Epidermal melanocyte (primary cell): ENCODE data around the gene HM13.
"Not testable (repeated sequence)": the region's sequence is repeated elsewhere in the genome, so short reads cannot be mapped to it uniquely, and the experiment has no call there.

ENCODE experiments used
- DNase-seq: peaks from one replicate; pipeline ENCODE4 v3.0.0; 2011; ENCODE audit warnings: low spot score; ENCODE audit not compliant: insufficient read length

Gene HM13

GRCh38 chr20:31514154-31515071 lies at the start of gene HM13:
Gene HM13 (plus strand): TSS chr20:31514442. CDS start chr20:31514552, 110 bp downstream.
- peak; percentile 85 for DNase-seq

- DNase-seq, result not testable (repeated sequence)
Observed at GRCh38 chr20:31470946-31471345, 43.3 kb upstream of the HM13 start.

- no peak for DNase-seq
Observed at GRCh38 chr20:31472395-31473330, 41.6 kb upstream of the HM13 start.

GRCh38 chr20:31473331-31474096 lies 40.7 kb upstream of the HM13 start:
- no peak for DNase-seq

- no peak for DNase-seq
Observed at GRCh38 chr20:31474097-31474436, 40.2 kb upstream of the HM13 start.

DNA sequence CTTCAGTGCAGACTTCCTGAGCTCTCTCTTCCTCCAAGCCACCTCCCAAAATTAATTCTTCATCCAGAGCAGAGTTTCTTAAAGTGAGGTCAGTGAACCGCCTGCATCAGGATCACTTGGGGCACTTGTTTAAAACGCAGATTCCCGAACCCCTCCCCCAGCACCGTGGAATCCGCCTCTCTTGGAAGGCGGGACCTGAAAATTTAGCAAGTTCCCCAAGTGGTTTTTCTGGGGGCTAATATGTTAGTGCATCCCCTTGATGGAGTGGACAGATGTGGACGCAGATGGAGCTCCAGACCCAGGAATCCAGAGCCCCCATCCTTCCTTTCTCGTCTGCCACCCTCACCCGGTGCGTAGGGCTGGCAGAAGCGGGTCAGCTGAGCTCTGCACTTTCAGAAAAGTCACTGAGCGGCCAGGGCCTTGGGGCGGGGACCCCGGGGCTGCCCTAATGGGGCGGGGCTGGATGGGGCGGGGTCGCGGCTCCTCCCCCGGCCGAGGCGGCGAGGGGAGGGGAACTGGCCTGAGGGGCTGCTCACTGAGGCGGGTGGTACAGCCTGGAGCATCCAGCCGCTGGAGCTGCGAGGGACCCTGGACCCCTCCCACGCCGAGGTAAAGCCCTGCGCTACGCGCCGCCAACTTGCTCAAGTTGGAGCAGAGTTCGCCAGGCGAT lies 39.3 kb upstream of the HM13 start, which contains the start of the genes DEFB124 and REM1:
TSS of gene DEFB124 (minus strand) at position 370 of the 670 bp plus-strand sequence. CDS start 2,114 bp downstream, outside the sequence.
TSS of gene REM1 (plus strand) at position 531 of the 670 bp plus-strand sequence. CDS start 1,158 bp downstream, outside the sequence.
- no peak for DNase-seq

- no peak for DNase-seq
Observed at GRCh38 chr20:31475472-31476293, 38.6 kb upstream of the HM13 start.

DNA sequence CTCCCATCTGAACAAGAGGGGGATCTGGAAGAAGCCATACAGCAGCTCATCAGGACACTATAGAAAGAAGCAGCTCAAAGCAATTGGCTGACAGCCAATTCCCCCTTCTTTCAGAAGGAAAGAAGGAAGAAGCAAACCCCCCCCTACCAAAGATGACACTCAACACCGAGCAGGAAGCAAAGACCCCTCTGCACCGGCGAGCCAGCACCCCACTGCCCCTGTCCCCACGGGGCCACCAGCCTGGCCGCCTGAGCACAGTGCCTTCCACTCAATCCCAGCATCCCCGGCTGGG lies 38.0 kb upstream of the HM13 start:
- no peak for DNase-seq

GRCh38 chr20:31476643-31477215 lies 37.5 kb upstream of the HM13 start:
- DNase-seq, result no peak

- DNase-seq, result no peak
Observed at GRCh38 chr20:31484001-31484400, 30.2 kb upstream of the HM13 start.

DNA sequence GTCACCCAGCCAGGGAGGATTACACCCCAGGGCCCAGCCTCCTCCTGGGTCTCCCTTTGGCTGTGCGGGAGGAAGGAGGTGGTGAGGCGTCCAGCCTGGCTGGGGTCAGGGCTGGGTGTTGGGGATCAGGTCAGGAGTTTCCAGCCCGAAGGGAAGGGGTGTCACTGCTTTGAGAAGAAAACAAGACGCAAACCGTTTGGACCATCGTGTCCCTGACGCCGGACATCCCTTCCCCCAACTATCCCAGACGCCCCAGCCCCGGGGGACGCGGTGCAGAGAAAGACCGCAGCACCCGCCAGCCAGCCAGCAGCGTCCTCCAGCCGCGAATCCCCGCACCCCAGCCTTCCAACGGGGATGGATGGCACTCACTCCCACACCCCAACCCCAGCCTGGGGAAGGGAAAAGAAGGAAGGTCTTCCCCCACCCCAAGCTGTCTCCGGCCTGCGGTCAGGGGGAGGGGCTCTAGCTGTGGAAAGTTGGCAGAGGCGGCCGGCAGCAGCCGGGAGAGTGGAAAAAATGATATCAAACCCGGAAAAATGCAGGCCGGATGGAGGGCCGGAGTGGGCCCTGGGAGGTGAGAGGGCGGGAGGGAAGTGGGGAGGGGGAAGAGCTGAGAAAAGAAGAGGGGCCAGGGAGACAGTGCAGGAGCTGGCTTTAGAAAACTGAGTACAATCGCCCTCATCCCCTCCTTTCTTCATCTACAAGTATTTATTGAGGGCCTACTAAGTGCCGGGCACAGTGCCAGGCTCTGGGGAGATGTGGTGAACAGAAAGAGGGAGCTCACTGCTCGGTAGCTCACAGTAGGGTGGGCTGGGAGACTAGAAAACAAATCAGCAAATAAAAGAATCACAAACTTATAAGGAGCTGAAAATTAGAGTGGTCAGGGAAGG lies 28.5 kb upstream of the HM13 start:
- no peak for DNase-seq

GRCh38 chr20:31488115-31488514 lies 26.1 kb upstream of the HM13 start:
- no peak for DNase-seq

GRCh38 chr20:31489152-31489551 lies 25.1 kb upstream of the HM13 start:
- DNase-seq, result no peak

GRCh38 chr20:31490752-31491151 lies 23.5 kb upstream of the HM13 start:
- DNase-seq, result no peak

GRCh38 chr20:31494131-31494530 lies 20.1 kb upstream of the HM13 start:
- DNase-seq, result no peak

GRCh38 chr20:31496761-31497295 lies 17.4 kb upstream of the HM13 start:
- DNase-seq, result no peak

DNA sequence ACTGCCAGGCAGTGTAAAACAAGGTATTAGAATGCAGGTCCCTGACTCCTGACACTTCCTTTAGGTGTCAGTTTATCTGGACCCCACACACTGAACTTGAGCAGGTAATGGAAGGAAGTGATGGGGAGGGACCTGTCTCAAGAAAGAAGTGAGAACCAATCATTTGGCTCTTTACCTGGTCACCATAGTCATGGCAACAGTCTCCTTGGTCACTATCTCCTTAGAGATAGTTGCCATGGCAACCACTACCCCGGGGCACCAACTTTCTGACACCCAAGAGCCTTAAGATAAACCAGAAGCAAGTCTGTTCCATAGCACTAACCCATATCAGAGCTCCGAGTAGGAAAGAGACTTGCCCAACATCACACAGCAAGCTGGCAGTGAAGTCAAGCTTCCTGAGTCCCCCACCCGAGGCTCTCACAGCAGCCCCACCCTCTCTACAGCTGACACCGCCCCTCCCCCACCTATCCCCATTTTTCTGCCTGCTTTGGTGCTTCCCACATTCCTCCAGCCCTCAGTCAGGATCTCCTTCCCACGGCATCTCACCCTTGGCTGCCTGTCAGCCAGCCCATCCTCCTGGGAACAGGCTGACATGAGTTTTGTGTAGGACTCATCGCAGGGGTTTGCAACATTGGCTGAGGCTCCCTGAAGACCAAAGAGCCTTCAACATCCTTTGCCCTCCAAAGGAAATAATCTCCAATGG lies 16.3 kb upstream of the HM13 start:
- no peak for DNase-seq

GRCh38 chr20:31500527-31500926 lies 13.7 kb upstream of the HM13 start:
- no peak for DNase-seq
